ENCODE measurements around the gene PTCH2.
A peak's percentile ranks its signal among the peaks of the same experiment; 100 is the strongest.
"Not testable (repeated sequence)": the region's sequence is repeated elsewhere in the genome, so short reads cannot be mapped to it uniquely, and the experiment has no call there.

The PTCH2 gene

DNA sequence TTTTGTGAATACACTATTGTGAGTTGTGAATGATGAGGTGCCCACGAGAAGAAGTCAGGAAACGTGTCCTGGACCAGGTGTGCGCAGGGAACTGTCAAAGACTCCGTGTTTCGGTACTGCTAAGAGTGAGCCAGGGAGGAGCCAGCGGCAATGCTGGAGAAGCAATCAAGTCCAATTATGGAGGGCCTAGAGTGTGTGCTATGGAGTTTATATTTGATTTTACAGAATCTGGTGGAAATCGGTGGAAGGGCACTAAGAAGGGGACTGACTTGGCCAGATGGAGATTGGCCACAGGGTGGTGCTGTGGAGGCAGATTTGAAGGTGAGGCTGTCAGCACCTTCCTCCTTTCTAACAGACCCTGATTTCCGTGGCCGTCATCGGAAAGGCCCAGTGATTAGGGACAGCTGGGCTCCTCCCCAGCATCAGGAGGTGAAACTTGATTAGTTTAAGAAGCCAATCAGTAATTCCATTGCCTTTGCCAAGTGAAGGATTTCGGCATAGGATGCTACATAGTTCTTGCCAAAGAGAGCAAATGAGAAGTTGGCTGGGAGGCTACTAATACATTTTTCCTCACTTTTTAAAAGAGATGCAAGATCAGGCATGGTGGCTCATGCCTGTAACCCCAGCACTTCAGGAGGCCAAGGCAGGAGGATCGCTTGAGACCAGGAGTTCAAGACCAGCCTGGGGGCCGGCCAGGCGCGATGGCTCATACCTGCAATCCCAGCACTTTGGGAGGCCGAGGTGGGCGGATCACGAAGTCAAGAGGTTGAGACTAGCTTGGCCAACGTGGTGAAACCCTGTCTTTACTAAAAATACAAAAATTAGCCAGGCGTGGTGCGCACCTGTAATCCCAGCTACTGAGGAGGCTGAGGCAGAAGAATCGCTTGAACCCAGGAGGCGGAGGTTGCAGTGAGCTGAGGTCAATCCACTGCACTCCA lies 7.0 kb downstream of the PTCH2 start:
- peak; percentile 85 for DNase-seq

GRCh38 chr1:44834328-44834727 lies 8.7 kb downstream of the PTCH2 start:
- DNase-seq = no peak

DNA sequence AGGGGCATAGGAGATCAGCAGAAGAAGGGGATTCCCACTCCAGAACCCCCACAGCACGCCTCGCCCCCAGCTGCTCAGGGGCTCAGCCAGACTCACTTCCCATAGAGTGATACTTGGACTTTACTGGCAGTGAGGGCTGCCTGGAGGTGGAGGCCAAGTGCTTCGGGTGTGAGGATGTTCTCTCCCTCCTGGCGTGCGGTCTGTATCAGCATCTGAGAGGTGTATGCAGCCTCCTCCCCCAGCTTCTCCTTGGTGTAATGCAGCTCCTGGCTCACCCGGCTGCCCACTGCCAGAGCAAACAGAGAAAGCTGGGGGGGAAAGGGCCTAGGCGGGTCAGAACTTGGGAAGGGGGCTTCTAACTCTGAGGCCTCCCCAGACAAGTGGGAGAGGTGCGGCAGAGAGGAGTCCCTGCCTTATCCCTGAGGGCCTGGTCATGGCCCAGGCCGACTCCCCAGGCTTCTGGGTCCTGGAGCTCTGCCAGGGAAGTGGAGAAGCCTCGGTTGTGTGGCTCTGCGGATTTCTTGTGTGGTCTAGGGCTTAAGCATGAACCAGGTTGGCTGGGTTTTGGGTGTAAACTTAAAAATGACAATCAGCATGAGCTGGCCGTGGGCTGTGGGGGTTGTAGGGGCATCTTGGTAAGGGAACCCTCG lies 10.9 kb downstream of the PTCH2 start:
- DNase-seq = no peak

DNA sequence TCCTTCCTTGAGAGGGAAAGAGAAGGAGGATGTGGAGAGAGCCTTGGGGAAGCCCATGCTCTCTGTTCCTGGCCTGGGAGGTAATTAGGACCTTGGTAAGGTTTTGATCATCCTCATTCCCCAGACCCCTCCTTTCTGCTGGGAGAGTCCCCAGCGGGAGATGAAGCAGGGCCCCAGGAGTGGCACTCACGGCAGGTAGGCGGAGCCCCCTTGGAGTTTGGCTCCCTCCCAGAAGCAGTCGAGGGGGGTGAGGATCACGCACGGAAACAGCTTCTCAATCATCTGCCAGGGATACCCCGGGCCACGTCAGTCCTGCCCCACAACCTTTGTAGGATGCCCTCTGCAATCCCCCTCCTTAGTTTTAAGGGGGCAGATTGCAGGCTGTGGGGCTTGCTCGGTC lies 11.5 kb downstream of the PTCH2 start:
- DNase-seq = no peak

GRCh38 chr1:44830900-44831304 lies 12.2 kb downstream of the PTCH2 start:
- DNase-seq = no peak

DNA sequence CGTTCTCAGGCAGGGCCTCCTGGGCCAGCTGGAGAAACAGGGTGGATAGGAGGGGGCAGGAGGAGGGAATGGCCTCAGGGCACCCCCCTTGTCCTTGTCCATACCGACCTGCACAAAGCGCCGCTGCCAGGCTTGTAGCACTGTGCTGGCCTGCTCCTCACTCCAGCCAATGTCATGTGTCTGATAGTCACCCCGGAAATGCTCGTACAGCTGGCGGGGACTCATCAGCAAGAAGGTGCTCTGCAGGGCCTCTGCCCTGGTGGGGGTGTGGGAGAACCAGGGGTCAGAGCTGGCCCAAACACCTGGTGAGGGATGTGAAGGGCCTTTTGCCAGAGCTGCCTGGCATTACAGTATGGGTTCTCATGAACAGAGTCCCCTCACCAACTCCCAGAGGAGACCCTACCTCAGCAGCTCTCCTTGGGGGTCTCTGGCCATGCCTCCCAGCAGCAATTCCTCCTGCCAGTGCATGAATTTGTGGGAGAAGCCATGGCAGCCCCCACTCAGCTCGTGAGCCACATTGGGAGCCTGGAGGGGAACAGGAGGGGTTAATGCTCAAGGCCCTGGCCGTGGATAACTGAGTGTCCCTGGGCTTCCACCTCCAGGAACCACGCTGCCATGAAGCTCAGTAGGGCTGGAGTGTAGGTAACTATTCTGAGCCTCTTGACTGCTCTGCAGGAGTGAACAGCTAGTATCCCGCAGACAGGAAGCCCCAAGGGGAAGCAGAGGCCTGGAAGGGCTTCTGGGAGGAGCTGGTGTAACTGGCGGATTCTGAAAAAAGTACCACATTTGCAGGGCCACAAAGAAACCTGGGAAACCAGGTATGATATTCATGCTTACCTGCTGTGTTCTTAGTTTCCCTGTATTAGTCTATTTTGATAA lies 13.3 kb downstream of the PTCH2 start:
- DNase-seq = no peak

DNA sequence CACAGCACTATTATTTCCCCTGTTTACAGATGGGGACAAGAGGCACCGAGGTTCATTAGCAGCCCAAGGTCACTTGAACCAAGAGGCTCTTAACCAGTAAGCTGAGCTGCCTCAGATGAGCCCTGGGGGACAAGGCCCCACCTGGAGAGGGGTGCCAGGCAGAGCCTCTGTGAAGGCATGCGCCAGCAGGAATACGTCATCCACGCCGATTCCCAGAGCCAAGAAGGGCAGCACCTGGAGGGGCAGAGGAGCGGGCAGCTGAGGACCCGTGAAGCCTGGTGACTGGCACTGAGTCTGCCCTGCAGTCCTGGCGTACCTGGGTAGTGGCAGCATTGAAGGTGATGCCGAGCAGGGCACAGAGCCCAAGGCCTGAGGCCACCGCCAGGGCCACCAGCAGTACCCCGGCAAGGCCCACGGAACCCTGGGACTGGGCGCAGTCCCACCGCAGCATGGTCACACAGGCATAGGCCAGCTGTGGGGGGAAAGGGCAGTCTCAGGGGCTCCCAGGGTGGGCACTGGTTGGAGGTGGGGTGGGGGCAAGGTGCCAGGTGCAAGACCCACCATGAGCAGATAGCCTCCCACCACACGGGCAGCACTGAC lies 14.1 kb downstream of the PTCH2 start:
- DNase-seq = no peak

DNA sequence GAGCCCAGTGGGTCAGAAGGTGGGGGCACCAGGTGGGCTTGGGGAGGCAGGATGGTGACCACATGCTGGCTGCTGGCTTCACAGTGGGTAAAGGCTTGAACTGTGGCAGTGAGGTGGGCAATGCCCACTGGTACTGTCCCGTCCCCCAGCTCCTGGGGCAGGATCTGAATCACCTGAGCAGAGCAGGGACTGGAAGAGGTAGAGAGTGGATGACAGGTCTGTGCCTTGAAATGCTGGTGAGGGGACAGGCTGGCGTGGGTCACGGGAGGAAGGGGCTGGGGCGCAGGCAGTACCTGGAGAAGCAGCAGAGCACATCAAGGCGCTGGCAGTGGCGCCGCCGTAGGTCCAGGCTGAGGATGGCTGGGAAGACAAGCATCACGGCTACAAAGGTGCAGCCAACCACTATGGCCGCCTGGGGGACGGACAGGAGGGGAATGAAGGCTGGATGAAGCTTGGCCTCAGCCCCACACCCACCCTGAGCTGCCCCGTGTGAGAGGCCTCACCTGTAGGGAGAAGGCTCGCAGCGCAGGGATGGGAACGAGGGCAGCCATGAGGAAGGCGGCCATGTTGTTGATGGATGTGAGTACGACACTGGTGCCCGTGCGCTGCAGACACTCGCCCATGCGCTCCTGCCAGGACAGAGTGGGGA lies 14.9 kb downstream of the PTCH2 start:
- no peak for DNase-seq

GRCh38 chr1:44827197-44828002 lies 15.7 kb downstream of the PTCH2 start:
- DNase-seq = no peak

- DNase-seq = no peak
Measured at GRCh38 chr1:44826375-44827196, 16.5 kb downstream of the PTCH2 start.

GRCh38 chr1:44824392-44824791 lies 18.7 kb downstream of the PTCH2 start:
- DNase-seq = not testable (repeated sequence)

GRCh38 chr1:44822981-44823451 lies 20.0 kb downstream of the PTCH2 start:
- no peak for DNase-seq

GRCh38 chr1:44822131-44822701 lies 20.8 kb downstream of the PTCH2 start:
- no peak for DNase-seq

DNA sequence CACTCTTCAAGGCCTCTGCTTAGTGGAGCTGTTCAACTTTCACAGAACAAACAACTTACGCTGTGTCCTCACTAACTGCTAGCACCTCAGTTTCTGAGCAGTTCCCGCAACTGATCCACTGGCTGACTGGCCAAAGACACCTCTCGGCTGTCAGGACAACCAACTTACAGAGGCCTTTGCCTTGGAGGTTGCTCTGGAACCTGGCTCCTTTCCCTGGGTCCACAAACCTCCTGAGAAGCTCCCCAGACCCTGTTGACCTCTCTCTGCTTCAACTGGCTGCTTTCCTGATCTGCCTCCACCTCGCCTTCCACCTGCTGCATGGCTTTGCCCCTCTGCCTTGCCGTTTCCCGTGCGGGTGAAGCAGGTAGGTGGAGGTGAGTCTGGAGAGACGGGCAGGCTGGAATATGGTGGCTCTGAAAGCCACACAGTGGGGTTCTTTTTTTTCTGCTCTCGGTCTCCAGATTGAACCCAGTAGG lies 21.8 kb downstream of the PTCH2 start:
- no peak for DNase-seq

DNA sequence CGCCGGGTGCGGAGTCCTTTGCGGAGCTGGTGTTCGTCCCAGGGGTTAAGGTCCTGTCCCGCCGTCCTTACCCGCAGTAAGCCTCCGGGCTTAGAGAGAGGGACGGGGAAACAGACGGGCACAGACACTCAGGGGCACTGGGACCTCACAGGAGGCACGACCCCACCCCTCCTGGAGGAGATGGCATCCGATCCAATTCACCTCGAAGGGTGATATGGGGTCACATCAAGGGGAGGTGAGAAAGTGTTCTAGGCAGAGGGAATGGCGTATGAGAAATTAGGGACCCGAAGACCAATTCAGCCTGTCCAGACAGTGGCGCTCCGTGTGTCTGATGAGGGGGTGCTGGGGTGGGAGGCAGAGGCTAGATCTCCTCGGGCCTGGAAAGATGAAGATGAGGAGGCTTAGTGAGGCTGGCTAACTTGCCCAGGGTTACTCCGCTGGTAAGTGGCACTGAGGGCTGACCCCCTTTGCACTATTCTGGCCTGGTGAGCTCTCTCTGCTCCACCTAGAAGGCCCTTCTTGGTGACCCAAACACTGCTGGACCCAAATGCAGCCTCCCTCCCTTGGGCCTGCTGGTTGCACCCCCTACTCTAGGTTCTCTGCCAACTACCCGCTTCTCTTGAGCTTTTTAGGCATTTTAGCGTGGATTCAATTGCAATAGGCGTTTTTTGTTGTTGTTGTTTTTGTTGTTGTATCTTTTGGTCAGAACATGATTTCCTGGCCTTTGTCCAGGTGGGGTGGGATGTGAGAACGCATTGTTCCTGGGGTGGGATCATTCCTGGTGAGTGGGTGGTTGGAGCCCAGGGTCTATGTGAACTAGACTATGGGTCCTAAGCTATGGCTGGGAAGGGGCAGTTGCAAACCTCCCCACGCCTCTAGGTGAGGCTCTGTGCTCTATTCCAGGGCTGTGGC lies 22.5 kb downstream of the PTCH2 start:
- no peak for DNase-seq

DNA sequence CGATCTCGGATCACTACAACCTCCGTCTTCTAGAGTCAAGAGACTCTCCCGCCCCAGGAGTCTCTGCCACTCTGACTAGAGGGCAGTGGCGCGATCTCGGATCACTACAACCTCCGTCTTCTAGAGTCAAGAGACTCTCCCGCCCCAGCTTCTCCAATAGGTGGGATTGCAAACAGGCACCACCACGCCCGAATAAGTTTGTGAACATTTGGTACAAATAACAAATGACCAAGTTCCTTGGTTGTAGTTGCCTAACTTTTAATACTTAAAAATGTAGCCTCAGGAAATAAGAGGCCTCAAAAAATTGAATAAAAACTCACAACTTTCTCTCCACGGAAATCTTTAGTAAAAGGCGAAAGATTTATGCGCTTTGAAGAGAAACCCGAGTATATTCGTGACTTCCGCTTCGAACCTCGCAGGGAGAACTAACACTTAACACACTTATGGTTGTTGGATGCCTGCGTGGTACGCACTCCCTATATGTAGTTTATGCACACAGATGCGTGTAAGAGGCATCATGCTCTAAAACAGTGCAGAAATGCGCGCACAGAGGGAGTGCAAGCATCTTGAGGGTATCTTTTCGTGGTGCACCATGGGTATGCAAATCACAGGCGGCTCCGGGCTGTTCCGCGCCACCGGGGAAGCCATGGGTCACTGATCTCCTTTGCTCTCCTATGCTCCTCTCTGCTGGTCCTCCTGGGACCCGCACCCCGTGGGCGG lies 23.3 kb downstream of the PTCH2 start:
- DNase-seq = peak; percentile 63

- no peak for DNase-seq
Measured at GRCh38 chr1:44819196-44819607, 23.9 kb downstream of the PTCH2 start.

All from activated T-cell treated with anti-CD3 and anti-CD28 coated beads for 4 hours (primary cell).